ENCODE data around the gene SPNS3. TPM values are rescaled to one million over a fixed set of nuclear protein-coding genes. Genes with fewer than 3 reads are reported as not detected.

The SPNS3 gene
- total and polyA plus RNA-seq, 8 donors: 0.08 to 0.96 (median 0.67) TPM

- WGBS, 2 donors: 72 to 73% methylated on average over 14 of the region's 14 CpGs
- Histone ChIP-seq H3K4me1 (peaks cover 0 to 7% (median 0%) of the 10 kb centered on the region in 3 donors), H3K27me3 (no peaks in the 10 kb centered on the region), H3K9me3 (no peaks in the 10 kb centered on the region), H3K4me3 (no peak overlapping the region), H3K27ac (peak overlapping the region; percentile 60 to 72 (median 69)), H3K36me3 (no peaks in the 10 kb centered on the region)
- intact Hi-C loops (cut with DNase I): no loop called here
- ATAC-seq: no peak
- no peak for DNase-seq
- TF ChIP-seq CTCF (IDR thresholded peaks at IDR 0.05): no peak
- FAIRE-seq: no peak
These were observed 42.3 kb downstream of the SPNS3 start for GRCh38 chr17:4476017-4476416.

GRCh38 chr17:4476511-4477070 lies 42.9 kb downstream of the SPNS3 start:
- Histone ChIP-seq H3K4me3 (no peak overlapping the region), H3K4me1 (peaks cover 0 to 11% (median 0%) of the 10 kb centered on the region in 3 donors), H3K36me3 (no peaks in the 10 kb centered on the region), H3K9me3 (no peaks in the 10 kb centered on the region), H3K27ac (peak overlapping the region; percentile 60 to 72 (median 69)), H3K27me3 (no peaks in the 10 kb centered on the region)
- ATAC-seq: peak; percentile 55 to 72 (median 60)
- 69 to 78% methylated on average over 17 to 19 of the region's 19 CpGs for whole genome bisulfite sequencing, 2 donors
- intact Hi-C loops (cut with DNase I): no loop called here
- DNase-seq: peak in 4 of 6 donors; percentile 38 to 69 (median 56)
- FAIRE-seq: no peak
- TF ChIP-seq CTCF (IDR thresholded peaks at IDR 0.05): no peak

DNA sequence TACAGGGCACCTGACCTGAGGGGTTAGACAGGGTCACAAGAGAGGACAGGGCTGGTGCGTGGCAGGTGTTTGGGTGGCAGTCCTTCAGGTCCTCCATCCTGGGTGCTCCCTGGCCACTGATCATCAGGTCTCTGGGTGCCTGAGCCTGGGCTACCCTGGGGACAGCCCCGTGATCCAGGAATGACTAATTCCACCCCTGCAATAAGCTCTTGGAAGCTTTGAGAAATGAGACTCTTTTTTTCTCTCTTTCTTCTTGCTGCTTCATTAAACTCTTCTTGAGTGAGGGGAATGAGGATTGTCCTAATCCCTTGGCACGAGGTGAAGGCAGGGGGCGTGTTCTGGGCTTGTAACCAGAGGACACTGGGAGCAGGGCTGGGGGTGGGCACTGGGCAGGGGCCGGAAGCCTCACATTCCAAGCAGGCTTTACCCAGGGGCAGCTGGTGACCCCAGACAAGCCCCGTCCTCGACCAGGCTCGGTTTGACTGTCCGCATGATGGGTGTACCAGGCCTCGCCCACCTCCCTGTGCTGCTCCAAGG lies 43.6 kb downstream of the SPNS3 start:
- no peaks in the 10 kb centered on the region for H3K27me3 ChIP-seq
- H3K36me3 ChIP-seq: no peaks in the 10 kb centered on the region
- ATAC-seq (no peak), FAIRE-seq (no peak), DNase-seq (no peak)
- intact Hi-C loops (cut with DNase I): no loop called here
- peaks cover 0 to 17% (median 0%) of the 10 kb centered on the region in 3 donors for H3K4me1 ChIP-seq
- peak overlapping the region in 2 of 4 donors; percentile 71 to 72 for H3K27ac ChIP-seq
- 77 to 79% methylated on average over 10 of the region's 10 CpGs for WGBS, 2 donors
- H3K4me3 ChIP-seq: no peak overlapping the region
- no peak for TF ChIP-seq CTCF (IDR thresholded peaks at IDR 0.05)
- no peaks in the 10 kb centered on the region for H3K9me3 ChIP-seq

- DNase-seq: no peak
- TF ChIP-seq CTCF (IDR thresholded peaks at IDR 0.05): no peak
- H3K36me3 ChIP-seq: no peaks in the 10 kb centered on the region
- H3K4me3 ChIP-seq: no peak overlapping the region
- H3K27ac ChIP-seq: no peak overlapping the region
- FAIRE-seq: no peak
- intact Hi-C loops (cut with DNase I): no loop called here
- H3K9me3 ChIP-seq: no peaks in the 10 kb centered on the region
- peaks cover 4 to 24% (median 9%) of the 10 kb centered on the region in 3 donors for H3K4me1 ChIP-seq
- no peak for ATAC-seq
- H3K27me3 ChIP-seq: no peaks in the 10 kb centered on the region
- WGBS, 2 donors: 86% methylated on average over 11 of the region's 11 CpGs
These were observed 44.6 kb downstream of the SPNS3 start for GRCh38 chr17:4478318-4478830.
